ENCODE measurements around the gene DHX36.

DHX36 gene

DNA sequence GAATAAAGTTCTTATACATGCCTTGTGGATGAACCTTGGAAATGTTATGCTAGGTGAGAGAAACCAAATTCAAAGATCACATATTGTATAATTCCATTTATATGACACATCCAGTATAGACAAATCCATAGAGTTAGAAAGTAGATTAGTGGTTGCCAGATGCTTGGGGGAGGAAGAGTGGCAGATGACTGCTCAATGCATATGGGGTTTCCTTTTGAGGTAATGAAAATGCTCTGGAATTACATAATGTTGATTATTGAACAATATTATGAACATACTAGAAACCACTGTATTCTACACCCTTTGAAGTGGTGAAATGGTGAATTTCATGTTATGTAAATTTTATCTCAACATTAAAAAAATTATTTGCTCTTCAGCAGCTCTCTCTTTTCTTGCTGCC, 100.8 kb downstream of the DHX36 start:
- DNase-seq, result no peak
